Measurements from ENCODE around the gene PFKP.

PFKP gene

DNA sequence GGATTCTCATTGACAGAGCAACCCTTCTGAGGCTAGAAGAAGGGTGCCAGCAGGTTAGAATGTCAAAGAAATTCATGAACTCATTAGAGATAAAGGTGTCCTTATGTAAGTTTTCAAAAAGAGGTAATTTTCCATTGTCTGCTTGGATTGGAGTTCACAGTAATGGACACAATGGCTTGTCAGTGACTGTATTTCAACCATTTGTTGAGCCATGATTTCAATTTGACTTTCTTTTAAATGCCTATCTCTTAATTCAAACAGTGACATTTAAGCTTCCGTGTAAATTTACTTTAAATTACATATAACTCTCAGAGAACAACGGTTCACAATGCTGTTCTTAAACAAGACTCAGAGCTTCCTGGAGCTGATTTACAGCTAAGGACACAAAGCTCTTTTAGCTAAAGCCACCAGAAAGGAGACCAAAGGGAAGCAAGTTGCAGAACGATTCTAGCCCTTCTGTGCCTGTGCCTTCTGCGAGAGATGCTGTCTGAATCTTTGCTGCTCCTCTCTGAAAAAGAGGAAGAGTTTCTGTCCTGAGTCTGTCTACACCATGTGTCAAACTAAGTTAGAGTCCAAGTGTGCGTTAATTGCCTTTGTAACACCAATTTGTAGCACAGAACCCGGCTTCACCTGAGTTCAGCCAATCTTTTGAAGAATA is 42.2 kb upstream of the PFKP start:
- TF ChIP-seq, protein P1, sequence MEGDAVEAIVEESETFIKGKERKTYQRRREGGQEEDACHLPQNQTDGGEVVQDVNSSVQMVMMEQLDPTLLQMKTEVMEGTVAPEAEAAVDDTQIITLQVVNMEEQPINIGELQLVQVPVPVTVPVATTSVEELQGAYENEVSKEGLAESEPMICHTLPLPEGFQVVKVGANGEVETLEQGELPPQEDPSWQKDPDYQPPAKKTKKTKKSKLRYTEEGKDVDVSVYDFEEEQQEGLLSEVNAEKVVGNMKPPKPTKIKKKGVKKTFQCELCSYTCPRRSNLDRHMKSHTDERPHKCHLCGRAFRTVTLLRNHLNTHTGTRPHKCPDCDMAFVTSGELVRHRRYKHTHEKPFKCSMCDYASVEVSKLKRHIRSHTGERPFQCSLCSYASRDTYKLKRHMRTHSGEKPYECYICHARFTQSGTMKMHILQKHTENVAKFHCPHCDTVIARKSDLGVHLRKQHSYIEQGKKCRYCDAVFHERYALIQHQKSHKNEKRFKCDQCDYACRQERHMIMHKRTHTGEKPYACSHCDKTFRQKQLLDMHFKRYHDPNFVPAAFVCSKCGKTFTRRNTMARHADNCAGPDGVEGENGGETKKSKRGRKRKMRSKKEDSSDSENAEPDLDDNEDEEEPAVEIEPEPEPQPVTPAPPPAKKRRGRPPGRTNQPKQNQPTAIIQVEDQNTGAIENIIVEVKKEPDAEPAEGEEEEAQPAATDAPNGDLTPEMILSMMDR (IDR thresholded peaks at IDR 0.05; ENCODE audit: low read length, missing control alignments): no peak
- no peak for DNase-seq (ENCODE audit: low read depth)
- no peak overlapping the region for H3K4me3 ChIP-seq (replicated peaks; ENCODE audit: low read depth, low read length)

DNA sequence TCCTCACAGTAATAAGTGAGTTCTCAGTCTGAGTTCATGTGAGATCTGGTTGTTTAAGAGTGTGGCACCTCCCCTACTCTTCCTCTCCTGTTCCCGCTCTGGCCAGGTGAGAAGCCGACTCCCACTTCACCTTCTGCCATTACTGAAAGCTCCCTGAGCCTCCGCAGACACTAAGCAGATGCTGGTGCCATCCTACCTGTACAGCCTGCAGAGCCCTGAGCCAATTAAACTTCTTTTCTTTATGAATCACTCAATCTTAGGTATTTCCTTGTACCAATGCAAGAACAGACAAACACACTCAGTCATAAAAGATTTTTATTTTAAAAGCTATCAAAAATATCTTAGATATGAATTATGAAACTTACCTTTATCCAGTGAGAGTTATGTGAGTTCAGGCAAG is 39.5 kb upstream of the PFKP start:
- TF ChIP-seq, protein P1 (IDR thresholded peaks at IDR 0.05; ENCODE audit: low read length, missing control alignments): no peak
- no peak for DNase-seq (ENCODE audit: low read depth)
- H3K4me3 ChIP-seq (replicated peaks; ENCODE audit: low read depth, low read length): no peak overlapping the region

DNA sequence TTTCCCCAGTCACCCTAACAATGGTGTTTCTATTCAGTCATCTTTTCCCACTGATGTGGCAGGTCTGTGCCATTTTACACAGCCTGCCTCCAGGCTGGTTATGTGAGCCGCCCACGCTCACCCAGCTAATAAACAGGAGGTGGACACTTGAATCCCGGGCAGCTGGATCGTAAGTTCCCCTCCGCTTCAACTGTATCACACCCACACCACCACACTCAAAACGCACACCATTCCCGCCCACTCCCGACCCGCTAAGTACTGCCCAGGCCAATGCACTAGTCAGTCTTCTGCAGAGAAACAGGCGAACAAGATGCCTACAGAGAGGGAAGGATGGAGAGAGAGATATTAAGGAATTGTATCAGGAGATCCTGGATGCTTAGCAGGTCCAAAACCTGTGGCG is 38.9 kb upstream of the PFKP start:
- no peak overlapping the region for H3K4me3 ChIP-seq (replicated peaks; ENCODE audit: low read depth, low read length)
- TF ChIP-seq, protein P1 (IDR thresholded peaks at IDR 0.05; ENCODE audit: low read length, missing control alignments): no peak
- no peak for DNase-seq (ENCODE audit: low read depth)

DNA sequence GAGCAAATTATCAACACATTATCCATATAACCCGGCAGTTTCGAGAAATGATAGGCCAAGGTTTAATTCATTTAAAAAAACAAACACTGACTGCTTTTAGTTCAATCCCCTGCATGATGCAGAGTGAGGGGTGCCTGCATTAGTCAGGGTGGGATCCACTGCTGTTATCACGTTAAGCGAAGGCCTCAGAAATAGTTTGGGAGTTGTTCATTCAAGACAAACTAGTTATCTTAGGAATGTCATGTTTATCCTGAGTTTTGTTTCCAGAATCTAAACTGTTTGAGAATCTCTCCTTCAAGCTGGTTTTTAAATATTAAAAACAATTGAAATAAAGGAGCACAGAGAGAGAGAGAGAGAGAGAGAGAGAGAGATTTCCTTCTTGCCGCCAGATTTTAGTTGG is 36.6 kb upstream of the PFKP start:
- DNase-seq (ENCODE audit: low read depth): no peak
- TF ChIP-seq, protein P1 (IDR thresholded peaks at IDR 0.05; ENCODE audit: low read length, missing control alignments): no peak
- no peak overlapping the region for H3K4me3 ChIP-seq (replicated peaks; ENCODE audit: low read depth, low read length)

DNA sequence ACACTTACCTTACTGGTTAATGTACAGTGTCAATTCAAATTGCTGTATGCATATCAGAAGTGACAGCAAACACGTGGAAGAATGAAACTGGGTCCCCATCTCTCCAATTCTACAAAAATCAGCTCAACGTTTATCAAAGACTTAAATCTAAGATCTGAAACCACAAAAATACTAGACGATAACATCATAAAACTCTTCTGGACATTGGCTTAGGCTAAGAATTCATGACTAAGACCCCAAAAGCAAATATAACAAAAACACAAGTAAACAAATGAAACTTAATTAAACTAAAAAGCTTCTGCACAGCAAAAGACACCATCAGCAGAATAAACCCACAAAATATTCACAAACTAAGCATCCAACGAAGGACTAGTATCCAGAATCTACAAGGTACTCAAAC is 35.9 kb upstream of the PFKP start:
- TF ChIP-seq, protein P1 (IDR thresholded peaks at IDR 0.05; ENCODE audit: low read length, missing control alignments): no peak
- DNase-seq (ENCODE audit: low read depth): no peak

DNA sequence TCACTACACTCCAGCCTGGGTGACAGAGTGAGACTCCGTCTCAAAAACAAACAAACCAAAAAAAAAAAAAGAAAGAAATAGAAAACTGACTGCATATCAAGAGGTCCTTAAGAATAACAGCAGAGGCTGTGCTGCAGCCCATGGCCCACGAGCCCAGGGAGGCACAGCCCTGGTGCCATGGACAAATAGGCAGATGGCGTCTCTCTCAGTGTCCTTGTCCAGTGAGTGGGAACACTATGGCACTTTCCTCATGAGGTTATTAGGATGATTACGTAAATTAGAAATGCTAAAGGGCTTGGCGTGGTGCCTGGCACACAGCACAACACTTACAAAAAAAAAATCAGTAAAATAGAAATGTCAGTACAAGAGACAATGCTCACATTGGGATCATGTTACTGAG is 33.4 kb upstream of the PFKP start:
- H3K4me3 ChIP-seq (replicated peaks; ENCODE audit: low read depth, low read length): no peak overlapping the region
- DNase-seq (ENCODE audit: low read depth): no peak
- TF ChIP-seq, protein P1 (IDR thresholded peaks at IDR 0.05; ENCODE audit: low read length, missing control alignments): no peak

More for the DNA sequence above, 35.9 kb upstream of the PFKP start:
- H3K4me3 ChIP-seq (replicated peaks; ENCODE audit: low read depth, low read length): no peak overlapping the region

DNA sequence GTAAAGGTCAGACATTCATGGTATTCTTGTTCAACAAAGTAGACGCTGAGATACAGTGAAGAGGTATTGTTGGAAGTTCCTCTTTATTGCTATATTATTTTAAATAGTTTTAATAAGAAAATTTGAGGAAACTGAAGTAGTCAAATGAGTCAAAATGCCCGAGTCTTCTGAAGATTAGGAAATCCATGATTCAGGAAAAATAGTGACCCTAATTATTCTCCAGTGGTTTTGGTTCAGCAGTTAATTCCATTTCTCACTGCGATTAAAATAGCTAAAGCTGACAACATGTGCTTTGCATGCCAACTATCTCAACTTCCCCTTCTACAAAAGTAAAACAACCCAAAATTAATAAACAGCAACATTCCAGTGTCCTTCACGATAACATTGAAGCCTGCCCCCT is 32.7 kb upstream of the PFKP start:
- no peak overlapping the region for H3K4me3 ChIP-seq (replicated peaks; ENCODE audit: low read depth, low read length)
- TF ChIP-seq, protein P1 (IDR thresholded peaks at IDR 0.05; ENCODE audit: low read length, missing control alignments): no peak
- no peak for DNase-seq (ENCODE audit: low read depth)
